Measurements from ENCODE around the gene APEH. TPM values are rescaled to one million over a fixed set of nuclear protein-coding genes. Genes with fewer than 3 reads are reported as not detected.

APEH gene
- total and polyA plus RNA-seq, 2 of the 4 experiments (the other 2 are of a cell fraction), result 89.2 to 142 TPM

- CTCF ChIA-PET, result no interaction called here
- WGBS, 2 experiments (ENCODE audit: extremely low coverage in 2 of 2, insufficient read length in 1 of 2), result 38% methylated on average over 3 of the region's 9 CpGs; no CpG with 5 or more reads in 1 of the 2 experiments
- no peak overlapping the region for H2AFZ ChIP-seq (replicated peaks; ENCODE audit: low read length, poor library complexity)
- H3K27ac ChIP-seq (ENCODE audit: insufficient read depth, low read length), result no peak overlapping the region
- no peak overlapping the region for H3K23ac ChIP-seq (ENCODE audit: low read depth, low read length)
- in situ Hi-C loops (cut with MboI; ENCODE audit: low sequenced_read_pairs) (no loop called here), dilution Hi-C loops (cut with HindIII; ENCODE audit: low sequenced_read_pairs, unreplicated experiment) (no loop called here), intact Hi-C loops (cut with micrococcal nuclease) (no loop called here)
- no peak overlapping the region for H4K8ac ChIP-seq (ENCODE audit: low read depth in 2 of 2, low read length in 2 of 2)
- H3K56ac ChIP-seq (ENCODE audit: extremely low read depth, insufficient read depth, low read length), result no peak overlapping the region
- no peak overlapping the region for H3K9ac ChIP-seq (ENCODE audit: low read depth, low read length)
- H3K18ac ChIP-seq (ENCODE audit: low read depth, low read length), result no peak overlapping the region
- no peaks in the 10 kb centered on the region for H3K79me1 ChIP-seq (ENCODE audit: low read depth in 1 of 2, low read length in 2 of 2)
- no peak overlapping the region for H2AK5ac ChIP-seq (ENCODE audit: low read depth, low read length)
- POLR2A ChIA-PET (ENCODE audit: unreplicated experiment), result no interaction called here
- no peak overlapping the region for H2BK120ac ChIP-seq (ENCODE audit: low read depth, low read length)
- no peaks in the 10 kb centered on the region for H4K20me1 ChIP-seq (ENCODE audit: insufficient read depth, low read length)
- H2AK9ac ChIP-seq (replicated peaks; ENCODE audit: low read depth, low read length, poor library complexity), result no peak overlapping the region
- no peaks in the 10 kb centered on the region for H3K9me3 ChIP-seq (ENCODE audit: control insufficient read depth, insufficient read depth, low read length)
- H3K4me3 ChIP-seq (ENCODE audit: insufficient read depth, low read depth, low read length), result no peak overlapping the region
- H2BK15ac ChIP-seq (ENCODE audit: low read depth, low read length), result no peak overlapping the region
- H4K91ac ChIP-seq (ENCODE audit: insufficient read depth, low read depth, low read length), result no peak overlapping the region
- H3K4me2 ChIP-seq (ENCODE audit: low read depth, low read length), result no peak overlapping the region
- H3K4ac ChIP-seq (ENCODE audit: low read depth, low read length), result no peak overlapping the region
- H3K14ac ChIP-seq (replicated peaks; ENCODE audit: low read depth, low read length), result no peak overlapping the region
- DNase-seq (no peak), ATAC-seq (ENCODE audit: low read depth) (no peak)
- no peak for TF ChIP-seq BHLHE40 (IDR thresholded peaks at IDR 0.05; ENCODE audit: low read depth, low read length)
- H3K9me1 ChIP-seq (ENCODE audit: insufficient read depth, low read length), result no peaks in the 10 kb centered on the region
- no peak overlapping the region for H2BK20ac ChIP-seq (ENCODE audit: low read depth, low read length)
- H3K27me3 ChIP-seq (ENCODE audit: control insufficient read depth, insufficient read depth, low read length), result peaks cover 40% of the 10 kb centered on the region
- BruUV-seq (replicated peaks), result no TSS peak
- no peak overlapping the region for H4K5ac ChIP-seq (ENCODE audit: low read depth, low read length)
- no peaks in the 10 kb centered on the region for H3K36me3 ChIP-seq (ENCODE audit: control insufficient read depth, insufficient read depth, low read length)
- peaks cover 3% of the 10 kb centered on the region; the same call in 1 of the 2 replicates for H3K4me1 ChIP-seq (ENCODE audit: control insufficient read depth, insufficient read depth, low read length)
- no peak overlapping the region for H2BK5ac ChIP-seq (ENCODE audit: low read depth, low read length, poor library complexity, severe bottlenecking)
Measured at GRCh38 chr3:49642708-49643145, 31.4 kb upstream of the APEH start.
